ENCODE data around the gene IL1R2. TPM values are rescaled to one million over a fixed set of nuclear protein-coding genes. Genes with fewer than 3 reads are reported as not detected.

The IL1R2 gene
- total RNA-seq, 1 donor from 2014 or later, result 0.50 TPM

GRCh38 chr2:101986804-101987740, 4.7 kb upstream of the IL1R2 start:
- no peak for DNase-seq (ENCODE audit: low read depth)
- TF ChIP-seq CTCF (IDR thresholded peaks at IDR 0.05; ENCODE audit: insufficient read depth, low read length, poor library complexity, severe bottlenecking), result no peak
- Histone ChIP-seq H3K27me3 (ENCODE audit: control insufficient read depth, insufficient read depth, low read length) (no peaks in the 10 kb centered on the region), H3K4me3 (ENCODE audit: low read depth, low read length) (no peak overlapping the region), H3K36me3 (ENCODE audit: control insufficient read depth, insufficient read depth, low read length) (no peaks in the 10 kb centered on the region)

DNA sequence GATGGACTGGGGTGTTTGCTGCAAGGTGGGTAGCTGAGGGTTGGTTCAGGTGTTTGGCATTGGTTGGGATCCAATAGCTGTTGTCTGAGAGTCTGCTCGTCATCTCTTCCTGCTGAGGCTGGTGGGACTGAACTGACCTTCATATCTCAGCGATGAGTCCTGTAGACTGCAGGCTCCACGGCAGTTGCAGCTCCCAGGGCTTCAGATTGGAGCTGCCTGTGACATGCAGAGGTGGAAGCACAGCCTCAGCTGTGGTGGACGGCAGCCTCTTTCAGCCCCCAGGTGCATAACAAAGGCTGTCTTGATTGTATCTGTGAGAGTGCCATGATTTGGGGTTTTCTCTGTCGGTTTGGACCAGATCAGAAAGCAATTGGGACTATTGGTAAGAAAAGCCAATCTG, 3.9 kb upstream of the IL1R2 start:
- Histone ChIP-seq H3K36me3 (ENCODE audit: control insufficient read depth, insufficient read depth, low read length) (no peaks in the 10 kb centered on the region), H3K27me3 (ENCODE audit: control insufficient read depth, insufficient read depth, low read length) (no peaks in the 10 kb centered on the region), H3K4me3 (ENCODE audit: low read depth, low read length) (no peak overlapping the region)
- TF ChIP-seq CTCF (IDR thresholded peaks at IDR 0.05; ENCODE audit: insufficient read depth, low read length, poor library complexity, severe bottlenecking), result no peak
- no peak for DNase-seq (ENCODE audit: low read depth)

DNA sequence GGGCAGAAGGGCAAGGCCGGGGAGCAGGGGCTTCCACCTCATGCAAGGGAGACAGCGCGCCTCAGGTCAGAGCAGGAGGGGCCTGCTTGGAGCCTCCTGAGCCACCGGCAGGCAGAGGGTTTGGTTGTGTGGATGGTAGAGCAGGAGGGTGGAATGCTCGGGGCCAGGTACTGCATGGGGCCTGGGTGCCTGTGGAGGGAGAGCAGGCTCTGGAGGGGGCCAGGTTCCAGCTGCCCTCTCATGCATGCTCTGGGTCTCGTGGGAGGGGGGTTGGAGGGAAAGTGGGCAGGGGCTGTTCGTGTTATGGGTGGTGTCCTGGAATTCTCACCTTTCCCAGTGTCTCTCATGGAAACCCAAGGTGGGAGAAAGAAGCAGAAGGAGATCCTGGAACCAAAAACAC, 3.2 kb upstream of the IL1R2 start:
- no peaks in the 10 kb centered on the region for H3K27me3 ChIP-seq (ENCODE audit: control insufficient read depth, insufficient read depth, low read length)
- no peaks in the 10 kb centered on the region for H3K36me3 ChIP-seq (ENCODE audit: control insufficient read depth, insufficient read depth, low read length)
- H3K4me3 ChIP-seq (ENCODE audit: low read depth, low read length), result no peak overlapping the region
- DNase-seq (ENCODE audit: low read depth), result no peak
- no peak for TF ChIP-seq CTCF (IDR thresholded peaks at IDR 0.05; ENCODE audit: insufficient read depth, low read length, poor library complexity, severe bottlenecking)

- DNase-seq (ENCODE audit: low read depth), result no peak
- H3K4me3 ChIP-seq (ENCODE audit: low read depth, low read length), result no peak overlapping the region
- H3K36me3 ChIP-seq (ENCODE audit: control insufficient read depth, insufficient read depth, low read length), result no peaks in the 10 kb centered on the region
- no peak for TF ChIP-seq CTCF (IDR thresholded peaks at IDR 0.05; ENCODE audit: insufficient read depth, low read length, poor library complexity, severe bottlenecking)
- H3K27me3 ChIP-seq (ENCODE audit: control insufficient read depth, insufficient read depth, low read length), result no peaks in the 10 kb centered on the region
These were observed 1.9 kb upstream of the IL1R2 start for GRCh38 chr2:101989740-101990460.

- no peaks in the 10 kb centered on the region for H3K27me3 ChIP-seq (ENCODE audit: control insufficient read depth, insufficient read depth, low read length)
- no peaks in the 10 kb centered on the region for H3K36me3 ChIP-seq (ENCODE audit: control insufficient read depth, insufficient read depth, low read length)
- DNase-seq (ENCODE audit: low read depth), result no peak
- no peak for TF ChIP-seq CTCF (IDR thresholded peaks at IDR 0.05; ENCODE audit: insufficient read depth, low read length, poor library complexity, severe bottlenecking)
- H3K4me3 ChIP-seq (ENCODE audit: low read depth, low read length), result no peak overlapping the region
These were observed 2.0 kb downstream of the IL1R2 start for GRCh38 chr2:101993772-101994171.

Measured in kidney epithelial cell (primary cell).